ENCODE measurements around the gene THSD7A. TPM values are rescaled to one million over a fixed set of nuclear protein-coding genes. Genes with fewer than 3 reads are reported as not detected.
A peak's percentile ranks its signal among the peaks of the same experiment; 100 is the strongest.

THSD7A gene
- total RNA-seq, 1 experiment from 2014 or later: 0.64 TPM

DNA sequence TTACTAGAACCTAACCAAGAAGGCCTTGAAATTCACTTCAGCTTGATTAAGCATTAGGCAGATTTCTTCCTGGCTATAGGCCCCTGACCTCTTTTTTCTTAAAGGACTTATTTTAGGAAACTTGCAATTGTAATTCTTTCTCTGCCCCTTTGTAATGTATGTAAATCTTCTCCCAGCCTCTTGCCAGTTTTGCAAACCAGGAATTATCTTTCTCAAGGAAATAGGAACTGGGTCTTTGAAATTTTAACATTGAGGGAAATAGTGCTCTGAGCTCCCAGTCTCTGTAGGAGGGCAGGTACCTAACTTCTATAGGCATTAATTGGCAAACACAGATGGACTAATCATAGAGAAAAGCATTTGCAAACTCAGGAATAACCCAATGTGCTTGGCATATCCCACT is 342.7 kb downstream of the THSD7A start:
- Histone ChIP-seq H3K27ac (ENCODE audit: low read depth, low read length, poor library complexity, severe bottlenecking) (no peak overlapping the region), H3K36me3 (ENCODE audit: insufficient read depth, low read length, poor library complexity, severe bottlenecking) (no peaks in the 10 kb centered on the region), H3K4me1 (ENCODE audit: insufficient read depth, low read length, poor library complexity, severe bottlenecking) (no peaks in the 10 kb centered on the region), H3K4me3 (ENCODE audit: low read depth, low read length, poor library complexity, severe bottlenecking) (no peak overlapping the region), H3K9me3 (ENCODE audit: low read depth, low read length, poor library complexity, severe bottlenecking) (no peaks in the 10 kb centered on the region), H3K27me3 (replicated peaks; ENCODE audit: insufficient read depth, low read depth, low read length, poor library complexity) (no peaks in the 10 kb centered on the region)
- BruUV-seq (replicated peaks): no TSS peak
- no peak for TF ChIP-seq CTCF (conservative IDR thresholded peaks at IDR 0.05; ENCODE audit: low read depth, low read length)
- TF ChIP-seq EZH2 (IDR thresholded peaks at IDR 0.05; ENCODE audit: borderline replicate concordance, low read depth, low read length, poor library complexity, severe bottlenecking): no peak
- no peak for DNase-seq (ENCODE audit: low spot score)
- ChIA-PET CTCF (no interaction called here), POLR2A (ENCODE audit: low non-redundant PET) (no interaction called here)
- intact Hi-C loops (cut with micrococcal nuclease; ENCODE audit: unreplicated experiment): no loop called here

GRCh38 chr7:11486271-11486670 is 345.7 kb downstream of the THSD7A start:
- no peaks in the 10 kb centered on the region for H3K9me3 ChIP-seq (ENCODE audit: low read depth, low read length, poor library complexity, severe bottlenecking)
- peak; percentile 26 for DNase-seq (ENCODE audit: low spot score)
- TF ChIP-seq CTCF (conservative IDR thresholded peaks at IDR 0.05; ENCODE audit: low read depth, low read length) (peak; percentile 43), EZH2 (IDR thresholded peaks at IDR 0.05; ENCODE audit: borderline replicate concordance, low read depth, low read length, poor library complexity, severe bottlenecking) (no peak)
- intact Hi-C loops (cut with micrococcal nuclease; ENCODE audit: unreplicated experiment): no loop called here
- H3K4me3 ChIP-seq (ENCODE audit: low read depth, low read length, poor library complexity, severe bottlenecking): no peak overlapping the region
- H3K36me3 ChIP-seq (ENCODE audit: insufficient read depth, low read length, poor library complexity, severe bottlenecking): no peaks in the 10 kb centered on the region
- no peaks in the 10 kb centered on the region for H3K4me1 ChIP-seq (ENCODE audit: insufficient read depth, low read length, poor library complexity, severe bottlenecking)
- BruUV-seq (replicated peaks): no TSS peak
- no peaks in the 10 kb centered on the region for H3K27me3 ChIP-seq (replicated peaks; ENCODE audit: insufficient read depth, low read depth, low read length, poor library complexity)
- H3K27ac ChIP-seq (ENCODE audit: low read depth, low read length, poor library complexity, severe bottlenecking): no peak overlapping the region
- ChIA-PET POLR2A (ENCODE audit: low non-redundant PET) (no interaction called here), CTCF (no interaction called here)

- Histone ChIP-seq H3K27ac (ENCODE audit: low read depth, low read length, poor library complexity, severe bottlenecking) (no peak overlapping the region), H3K36me3 (ENCODE audit: insufficient read depth, low read length, poor library complexity, severe bottlenecking) (no peaks in the 10 kb centered on the region), H3K4me3 (ENCODE audit: low read depth, low read length, poor library complexity, severe bottlenecking) (no peak overlapping the region), H3K9me3 (ENCODE audit: low read depth, low read length, poor library complexity, severe bottlenecking) (no peaks in the 10 kb centered on the region), H3K27me3 (replicated peaks; ENCODE audit: insufficient read depth, low read depth, low read length, poor library complexity) (no peaks in the 10 kb centered on the region), H3K4me1 (ENCODE audit: insufficient read depth, low read length, poor library complexity, severe bottlenecking) (no peaks in the 10 kb centered on the region)
- POLR2A ChIA-PET (ENCODE audit: low non-redundant PET): no interaction called here
- CTCF ChIA-PET: no interaction called here
- DNase-seq (ENCODE audit: low spot score): no peak
- TF ChIP-seq EZH2 (IDR thresholded peaks at IDR 0.05; ENCODE audit: borderline replicate concordance, low read depth, low read length, poor library complexity, severe bottlenecking): no peak
- no peak for TF ChIP-seq CTCF (conservative IDR thresholded peaks at IDR 0.05; ENCODE audit: low read depth, low read length)
- intact Hi-C loops (cut with micrococcal nuclease; ENCODE audit: unreplicated experiment): no loop called here
- BruUV-seq (replicated peaks): no TSS peak
Observed at GRCh38 chr7:11485636-11486035, 346.4 kb downstream of the THSD7A start.
